D721Med (cell line): ENCODE results near the gene ISG15.

ENCODE experiments used
- DNase-seq: peaks from one replicate; pipeline ENCODE4 v3.0.0; 2011; ENCODE audit warnings: low spot score; ENCODE audit not compliant: insufficient read length
- FAIRE-seq: peaks from 2 replicates; lab custom pipeline; 2011; peaks lifted over from hg19 to GRCh38; lab: Jason Lieb, UNC
- TF ChIP-seq, protein P1 (sequence below): IDR thresholded peaks from 2 replicates; pipeline ENCODE4 v1.5.1; 2012; ENCODE audit warnings: mild to moderate bottlenecking, control low read depth; ENCODE audit not compliant: insufficient read depth; ENCODE audit errors: missing control alignments

ISG15 gene

DNA sequence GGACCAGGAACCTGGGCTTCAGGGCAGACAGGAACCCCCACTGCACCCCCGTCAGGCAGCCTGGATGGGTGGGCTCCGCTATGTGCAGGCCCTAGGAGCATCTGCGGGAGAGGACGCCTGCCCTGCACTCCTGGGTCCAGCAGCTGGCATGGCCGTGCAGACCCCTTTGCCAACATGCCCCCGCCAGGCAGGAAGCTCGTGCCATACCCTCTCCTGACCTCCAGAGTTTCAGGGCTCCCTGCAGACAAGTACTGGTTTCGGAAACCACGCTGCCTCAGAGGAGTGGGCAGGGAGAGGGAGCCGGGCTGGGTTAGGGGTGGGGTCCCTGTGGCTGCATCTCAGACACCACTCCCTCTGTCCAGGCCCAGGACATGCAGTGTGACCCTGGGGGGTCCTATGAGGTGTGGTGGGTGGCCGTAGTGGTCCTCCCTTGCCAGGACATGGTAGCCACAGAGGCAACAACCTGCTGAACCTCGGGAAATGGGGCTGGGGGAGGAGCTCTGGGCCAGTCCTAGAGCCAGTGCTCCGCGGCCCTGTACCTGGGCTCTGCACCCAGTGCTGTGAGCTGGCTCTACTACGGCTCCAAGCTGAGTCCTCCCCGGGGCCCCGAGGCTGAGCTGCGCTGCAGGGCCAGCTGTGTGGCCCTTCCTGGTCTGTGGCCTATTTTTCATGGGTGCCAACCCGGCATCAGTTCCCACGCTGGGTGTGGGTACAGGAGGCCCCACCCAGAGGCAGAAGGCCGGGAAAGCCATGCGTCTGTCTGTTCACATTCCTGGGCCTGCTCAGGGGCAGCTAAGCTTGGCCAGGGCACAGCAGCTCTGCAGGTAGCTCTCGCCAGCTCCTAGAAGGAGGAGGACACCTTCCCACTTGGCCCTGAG is 45.6 kb upstream of the ISG15 start:
- FAIRE-seq (no peak), DNase-seq (no peak)
- TF ChIP-seq, protein P1, sequence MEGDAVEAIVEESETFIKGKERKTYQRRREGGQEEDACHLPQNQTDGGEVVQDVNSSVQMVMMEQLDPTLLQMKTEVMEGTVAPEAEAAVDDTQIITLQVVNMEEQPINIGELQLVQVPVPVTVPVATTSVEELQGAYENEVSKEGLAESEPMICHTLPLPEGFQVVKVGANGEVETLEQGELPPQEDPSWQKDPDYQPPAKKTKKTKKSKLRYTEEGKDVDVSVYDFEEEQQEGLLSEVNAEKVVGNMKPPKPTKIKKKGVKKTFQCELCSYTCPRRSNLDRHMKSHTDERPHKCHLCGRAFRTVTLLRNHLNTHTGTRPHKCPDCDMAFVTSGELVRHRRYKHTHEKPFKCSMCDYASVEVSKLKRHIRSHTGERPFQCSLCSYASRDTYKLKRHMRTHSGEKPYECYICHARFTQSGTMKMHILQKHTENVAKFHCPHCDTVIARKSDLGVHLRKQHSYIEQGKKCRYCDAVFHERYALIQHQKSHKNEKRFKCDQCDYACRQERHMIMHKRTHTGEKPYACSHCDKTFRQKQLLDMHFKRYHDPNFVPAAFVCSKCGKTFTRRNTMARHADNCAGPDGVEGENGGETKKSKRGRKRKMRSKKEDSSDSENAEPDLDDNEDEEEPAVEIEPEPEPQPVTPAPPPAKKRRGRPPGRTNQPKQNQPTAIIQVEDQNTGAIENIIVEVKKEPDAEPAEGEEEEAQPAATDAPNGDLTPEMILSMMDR, result no peak

DNA sequence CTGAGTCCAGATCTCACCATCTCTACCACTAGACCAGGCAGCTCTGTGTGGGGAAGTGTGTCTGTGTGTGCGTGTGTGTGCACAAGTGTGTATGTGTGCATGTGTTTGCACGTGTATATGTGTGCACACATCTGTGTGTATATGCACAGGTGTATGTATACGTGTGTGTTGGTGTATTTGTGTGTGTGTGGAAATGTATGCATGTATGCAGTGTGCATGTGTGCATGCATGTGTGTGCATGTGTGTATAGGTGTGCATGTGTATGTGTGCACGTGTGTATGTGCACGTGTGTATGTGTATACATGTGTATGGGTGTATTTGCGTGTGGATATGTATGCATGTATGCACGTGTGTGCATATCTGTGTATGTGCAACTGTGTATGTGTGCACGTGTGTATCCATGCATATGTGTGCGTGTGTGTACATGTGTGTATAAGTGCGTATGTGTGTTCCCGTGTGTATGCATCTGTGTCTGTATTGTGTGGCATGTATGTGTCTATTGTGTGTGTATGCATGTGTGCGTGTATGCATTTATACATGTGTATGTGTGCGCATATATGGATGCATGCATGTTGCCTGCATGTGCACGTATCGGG is 43.9 kb upstream of the ISG15 start:
- FAIRE-seq (no peak), DNase-seq (no peak)
- TF ChIP-seq, protein P1, result no peak

DNA sequence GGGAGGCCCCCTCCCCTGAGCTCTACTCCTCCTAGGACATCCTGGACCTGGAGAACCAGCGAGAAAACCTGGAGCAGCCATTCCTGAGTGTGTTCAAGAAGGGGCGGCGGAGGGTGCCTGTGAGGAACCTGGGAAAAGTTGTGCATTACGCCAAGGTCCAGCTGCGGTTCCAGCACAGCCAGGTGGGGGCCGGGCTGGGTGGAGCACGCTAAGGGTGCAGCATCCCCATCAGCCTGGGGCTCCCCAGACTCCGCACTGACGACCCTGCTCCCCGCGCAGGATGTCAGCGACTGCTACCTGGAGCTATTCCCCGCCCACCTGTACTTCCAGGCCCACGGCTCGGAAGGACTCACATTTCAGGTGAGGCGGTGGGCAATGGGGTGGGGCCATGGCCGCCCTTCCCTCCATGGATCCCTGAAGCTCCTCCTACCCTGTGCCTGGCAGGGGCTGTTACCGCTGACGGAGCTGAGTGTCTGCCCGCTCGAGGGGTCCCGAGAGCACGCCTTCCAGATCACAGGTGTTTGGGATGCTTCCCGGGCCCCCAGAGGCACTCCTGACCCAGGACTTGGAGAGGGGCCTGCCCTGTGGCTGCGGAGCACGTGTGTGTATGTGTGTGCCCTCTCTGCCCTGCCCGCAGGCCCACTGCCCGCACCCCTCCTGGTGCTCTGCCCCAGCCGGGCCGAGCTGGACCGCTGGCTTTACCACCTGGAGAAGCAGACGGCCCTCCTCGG is 42.9 kb upstream of the ISG15 start:
- TF ChIP-seq, protein P1, result no peak
- DNase-seq, result no peak
- FAIRE-seq, result no peak

DNA sequence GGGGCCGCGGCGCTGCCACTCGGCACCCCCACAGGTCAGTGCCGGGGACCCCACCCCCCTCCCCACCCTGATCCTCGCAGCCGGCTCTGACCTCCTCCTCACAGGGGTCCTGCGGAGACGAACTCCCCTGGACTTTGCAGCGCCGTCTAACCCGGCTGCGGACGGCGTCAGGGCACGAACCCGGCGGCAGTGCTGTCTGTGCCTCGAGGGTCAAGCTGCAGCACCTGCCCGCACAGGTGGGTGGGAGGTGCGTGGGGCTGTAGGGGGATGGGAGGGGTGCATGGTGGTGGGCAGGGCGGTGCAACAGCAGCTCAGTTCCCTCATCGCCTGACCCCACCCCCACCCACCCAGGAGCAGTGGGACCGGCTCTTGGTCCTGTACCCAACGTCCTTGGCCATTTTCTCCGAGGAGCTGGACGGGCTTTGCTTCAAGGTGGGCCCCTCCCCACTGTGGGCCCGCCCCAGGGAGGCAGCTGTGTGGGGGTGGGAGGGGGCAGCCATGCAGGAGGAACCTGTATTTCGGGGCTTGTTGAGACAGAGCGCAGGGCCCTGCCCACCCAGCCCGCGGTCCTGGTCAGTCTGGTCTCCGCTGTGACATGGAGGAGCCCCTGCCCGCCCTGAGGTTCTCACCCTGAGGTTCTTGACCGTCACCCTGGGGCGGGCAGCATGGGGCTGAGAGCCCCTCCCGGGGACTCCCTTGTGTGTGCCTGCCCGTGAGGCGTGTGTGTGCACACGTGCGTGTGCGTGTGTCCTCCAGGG is 42.1 kb upstream of the ISG15 start:
- TF ChIP-seq, protein P1, result no peak
- no peak for FAIRE-seq
- no peak for DNase-seq

DNA sequence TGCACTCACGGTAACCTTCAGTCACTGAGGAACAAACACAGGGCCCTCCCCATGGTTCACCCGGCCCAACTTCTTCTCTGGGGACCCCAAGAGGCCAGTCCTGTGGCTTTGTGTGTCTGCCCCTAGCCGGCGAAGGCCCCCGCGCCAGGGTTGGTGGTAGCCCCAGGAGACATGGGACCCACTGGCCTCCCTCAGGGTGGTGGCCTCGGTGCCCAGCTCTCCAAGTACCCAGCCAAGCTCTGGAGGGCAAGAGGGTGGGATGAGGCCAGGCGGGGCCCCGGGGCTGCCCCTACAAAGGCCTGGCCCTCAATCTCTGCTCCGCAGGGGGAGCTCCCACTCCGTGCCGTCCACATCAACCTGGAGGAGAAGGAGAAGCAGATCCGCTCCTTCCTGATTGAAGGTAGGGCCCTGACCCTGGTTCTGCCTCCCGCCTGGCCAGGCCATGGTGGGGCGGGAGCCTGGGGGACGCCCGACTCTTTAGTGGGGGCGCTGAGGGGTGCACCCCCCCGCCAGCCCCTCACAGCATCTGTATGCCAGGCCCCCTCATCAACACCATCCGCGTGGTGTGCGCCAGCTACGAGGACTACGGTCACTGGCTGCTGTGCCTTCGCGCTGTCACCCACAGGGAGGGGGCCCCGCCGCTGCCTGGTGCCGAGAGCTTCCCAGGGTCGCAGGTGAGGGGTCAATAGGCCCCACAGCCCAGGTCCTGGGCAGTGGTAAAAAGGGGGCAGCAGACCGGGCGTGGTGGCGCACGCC is 41.4 kb upstream of the ISG15 start:
- DNase-seq, result no peak
- TF ChIP-seq, protein P1, result no peak
- FAIRE-seq, result no peak
